ENCODE measurements around the gene CAPZA1.

DNA sequence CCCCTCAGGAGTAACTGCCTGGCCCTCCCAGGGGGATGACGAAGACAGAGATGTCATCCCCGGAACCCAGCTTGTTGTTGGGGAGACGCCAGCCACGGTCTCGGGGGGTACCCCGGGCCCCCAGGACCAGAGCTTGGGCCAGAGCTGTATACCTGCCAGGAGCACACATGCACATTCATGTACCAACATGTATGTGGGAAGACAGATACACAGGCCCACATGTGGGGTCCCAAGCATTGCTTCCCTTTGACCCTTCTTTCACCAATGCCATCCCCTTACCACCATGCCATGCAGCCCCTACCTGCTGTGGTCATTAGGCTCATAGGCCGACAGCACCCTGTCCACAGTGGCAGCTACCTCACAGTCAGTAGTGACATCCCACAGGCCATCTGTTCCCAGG, 90.5 kb downstream of the CAPZA1 start:
- TF ChIP-seq EGR1 (IDR thresholded peaks at IDR 0.05; ENCODE audit: borderline replicate concordance in 1 of 2, low read depth in 2 of 2, low read length in 2 of 2) = no peak
- no peak for TF ChIP-seq FOS (IDR thresholded peaks at IDR 0.05; ENCODE audit: borderline replicate concordance, extremely low read depth, insufficient read length)
- TF ChIP-seq POLR2A (IDR thresholded peaks at IDR 0.05; ENCODE audit: low read depth, low read length) = no peak
- TF ChIP-seq TAF1 (IDR thresholded peaks at IDR 0.05; ENCODE audit: borderline replicate concordance, low read depth, low read length) = no peak
- TF ChIP-seq, protein P1, sequence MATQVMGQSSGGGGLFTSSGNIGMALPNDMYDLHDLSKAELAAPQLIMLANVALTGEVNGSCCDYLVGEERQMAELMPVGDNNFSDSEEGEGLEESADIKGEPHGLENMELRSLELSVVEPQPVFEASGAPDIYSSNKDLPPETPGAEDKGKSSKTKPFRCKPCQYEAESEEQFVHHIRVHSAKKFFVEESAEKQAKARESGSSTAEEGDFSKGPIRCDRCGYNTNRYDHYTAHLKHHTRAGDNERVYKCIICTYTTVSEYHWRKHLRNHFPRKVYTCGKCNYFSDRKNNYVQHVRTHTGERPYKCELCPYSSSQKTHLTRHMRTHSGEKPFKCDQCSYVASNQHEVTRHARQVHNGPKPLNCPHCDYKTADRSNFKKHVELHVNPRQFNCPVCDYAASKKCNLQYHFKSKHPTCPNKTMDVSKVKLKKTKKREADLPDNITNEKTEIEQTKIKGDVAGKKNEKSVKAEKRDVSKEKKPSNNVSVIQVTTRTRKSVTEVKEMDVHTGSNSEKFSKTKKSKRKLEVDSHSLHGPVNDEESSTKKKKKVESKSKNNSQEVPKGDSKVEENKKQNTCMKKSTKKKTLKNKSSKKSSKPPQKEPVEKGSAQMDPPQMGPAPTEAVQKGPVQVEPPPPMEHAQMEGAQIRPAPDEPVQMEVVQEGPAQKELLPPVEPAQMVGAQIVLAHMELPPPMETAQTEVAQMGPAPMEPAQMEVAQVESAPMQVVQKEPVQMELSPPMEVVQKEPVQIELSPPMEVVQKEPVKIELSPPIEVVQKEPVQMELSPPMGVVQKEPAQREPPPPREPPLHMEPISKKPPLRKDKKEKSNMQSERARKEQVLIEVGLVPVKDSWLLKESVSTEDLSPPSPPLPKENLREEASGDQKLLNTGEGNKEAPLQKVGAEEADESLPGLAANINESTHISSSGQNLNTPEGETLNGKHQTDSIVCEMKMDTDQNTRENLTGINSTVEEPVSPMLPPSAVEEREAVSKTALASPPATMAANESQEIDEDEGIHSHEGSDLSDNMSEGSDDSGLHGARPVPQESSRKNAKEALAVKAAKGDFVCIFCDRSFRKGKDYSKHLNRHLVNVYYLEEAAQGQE (IDR thresholded peaks at IDR 0.05; ENCODE audit: low read depth, low read length) = no peak
- TF ChIP-seq FOXK2 (IDR thresholded peaks at IDR 0.05) = no peak
- TF ChIP-seq ZNF217 (IDR thresholded peaks at IDR 0.05) = no peak
- TF ChIP-seq, protein P2, sequence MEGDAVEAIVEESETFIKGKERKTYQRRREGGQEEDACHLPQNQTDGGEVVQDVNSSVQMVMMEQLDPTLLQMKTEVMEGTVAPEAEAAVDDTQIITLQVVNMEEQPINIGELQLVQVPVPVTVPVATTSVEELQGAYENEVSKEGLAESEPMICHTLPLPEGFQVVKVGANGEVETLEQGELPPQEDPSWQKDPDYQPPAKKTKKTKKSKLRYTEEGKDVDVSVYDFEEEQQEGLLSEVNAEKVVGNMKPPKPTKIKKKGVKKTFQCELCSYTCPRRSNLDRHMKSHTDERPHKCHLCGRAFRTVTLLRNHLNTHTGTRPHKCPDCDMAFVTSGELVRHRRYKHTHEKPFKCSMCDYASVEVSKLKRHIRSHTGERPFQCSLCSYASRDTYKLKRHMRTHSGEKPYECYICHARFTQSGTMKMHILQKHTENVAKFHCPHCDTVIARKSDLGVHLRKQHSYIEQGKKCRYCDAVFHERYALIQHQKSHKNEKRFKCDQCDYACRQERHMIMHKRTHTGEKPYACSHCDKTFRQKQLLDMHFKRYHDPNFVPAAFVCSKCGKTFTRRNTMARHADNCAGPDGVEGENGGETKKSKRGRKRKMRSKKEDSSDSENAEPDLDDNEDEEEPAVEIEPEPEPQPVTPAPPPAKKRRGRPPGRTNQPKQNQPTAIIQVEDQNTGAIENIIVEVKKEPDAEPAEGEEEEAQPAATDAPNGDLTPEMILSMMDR (IDR thresholded peaks at IDR 0.05 in 2 of 3, conservative IDR thresholded peaks at IDR 0.05 in 1 of 3; ENCODE audit: control insufficient read depth in 2 of 3, extremely low read depth in 1 of 3, insufficient read depth in 1 of 3, low read depth in 3 of 3, low read length in 3 of 3) = no peak
- TF ChIP-seq, protein P3, sequence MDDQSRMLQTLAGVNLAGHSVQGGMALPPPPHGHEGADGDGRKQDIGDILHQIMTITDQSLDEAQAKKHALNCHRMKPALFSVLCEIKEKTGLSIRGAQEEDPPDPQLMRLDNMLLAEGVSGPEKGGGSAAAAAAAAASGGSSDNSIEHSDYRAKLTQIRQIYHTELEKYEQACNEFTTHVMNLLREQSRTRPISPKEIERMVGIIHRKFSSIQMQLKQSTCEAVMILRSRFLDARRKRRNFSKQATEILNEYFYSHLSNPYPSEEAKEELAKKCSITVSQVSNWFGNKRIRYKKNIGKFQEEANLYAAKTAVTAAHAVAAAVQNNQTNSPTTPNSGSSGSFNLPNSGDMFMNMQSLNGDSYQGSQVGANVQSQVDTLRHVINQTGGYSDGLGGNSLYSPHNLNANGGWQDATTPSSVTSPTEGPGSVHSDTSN (IDR thresholded peaks at IDR 0.05; ENCODE audit: insufficient replicate concordance, low read depth, low read length) = no peak
- no peak for TF ChIP-seq BHLHE40 (IDR thresholded peaks at IDR 0.05; ENCODE audit: borderline replicate concordance in 1 of 2, low read depth in 2 of 2, low read length in 1 of 2)
- TF ChIP-seq SREBF1 (IDR thresholded peaks at IDR 0.05; ENCODE audit: low read length) = no peak
